ENCODE data around the gene INSIG1. TPM values are rescaled to one million over a fixed set of nuclear protein-coding genes. Genes with fewer than 3 reads are reported as not detected.

Gene INSIG1
- total RNA-seq, 1 donor from 2014 or later: 81.5 TPM

GRCh38 chr7:155318245-155318644 is 20.6 kb downstream of the INSIG1 start:
- no peak overlapping the region for H3K4me3 Mint-ChIP-seq
- peaks cover 9% of the 10 kb centered on the region for H3K36me3 Mint-ChIP-seq (ENCODE audit: low read depth)
- peaks cover 7% of the 10 kb centered on the region for H3K9me3 Mint-ChIP-seq
- no peak overlapping the region for H3K27ac Mint-ChIP-seq (ENCODE audit: unreplicated experiment)
- no peak for DNase-seq (ENCODE audit: low read depth, low spot score)
- no peak for TF ChIP-seq CTCF (conservative IDR thresholded peaks at IDR 0.05)
- peaks cover 13% of the 10 kb centered on the region for H3K27me3 Mint-ChIP-seq (ENCODE audit: low read depth)
- H3K4me1 Mint-ChIP-seq: peaks cover 6% of the 10 kb centered on the region

- peaks cover 2% of the 10 kb centered on the region for H3K9me3 Mint-ChIP-seq
- H3K27me3 Mint-ChIP-seq (ENCODE audit: low read depth): peaks cover 29% of the 10 kb centered on the region
- DNase-seq (ENCODE audit: low read depth, low spot score): no peak
- no peak overlapping the region for H3K27ac Mint-ChIP-seq (ENCODE audit: unreplicated experiment)
- no peaks in the 10 kb centered on the region for H3K36me3 Mint-ChIP-seq (ENCODE audit: low read depth)
- H3K4me3 Mint-ChIP-seq: no peak overlapping the region
- no peaks in the 10 kb centered on the region for H3K4me1 Mint-ChIP-seq
- TF ChIP-seq CTCF (conservative IDR thresholded peaks at IDR 0.05): no peak
Measured at GRCh38 chr7:155322530-155322929, 24.9 kb downstream of the INSIG1 start.

GRCh38 chr7:155323001-155323638 is 25.4 kb downstream of the INSIG1 start:
- H3K36me3 Mint-ChIP-seq (ENCODE audit: low read depth): no peaks in the 10 kb centered on the region
- H3K27me3 Mint-ChIP-seq (ENCODE audit: low read depth): peaks cover 29% of the 10 kb centered on the region
- no peaks in the 10 kb centered on the region for H3K4me1 Mint-ChIP-seq
- no peak overlapping the region for H3K4me3 Mint-ChIP-seq
- TF ChIP-seq CTCF (conservative IDR thresholded peaks at IDR 0.05): no peak
- no peak for DNase-seq (ENCODE audit: low read depth, low spot score)
- H3K27ac Mint-ChIP-seq (ENCODE audit: unreplicated experiment): no peak overlapping the region
- peaks cover 2% of the 10 kb centered on the region for H3K9me3 Mint-ChIP-seq

- Mint-ChIP-seq H3K36me3 (ENCODE audit: low read depth) (no peaks in the 10 kb centered on the region), H3K4me3 (no peak overlapping the region), H3K27ac (ENCODE audit: unreplicated experiment) (no peak overlapping the region), H3K27me3 (ENCODE audit: low read depth) (peaks cover 29% of the 10 kb centered on the region), H3K9me3 (peaks cover 2% of the 10 kb centered on the region), H3K4me1 (no peaks in the 10 kb centered on the region)
- TF ChIP-seq CTCF (conservative IDR thresholded peaks at IDR 0.05): no peak
- no peak for DNase-seq (ENCODE audit: low read depth, low spot score)
Measured at GRCh38 chr7:155324012-155324917, 26.6 kb downstream of the INSIG1 start.

- DNase-seq (ENCODE audit: low read depth, low spot score): no peak
- H3K4me3 Mint-ChIP-seq: no peak overlapping the region
- H3K27ac Mint-ChIP-seq (ENCODE audit: unreplicated experiment): no peak overlapping the region
- no peaks in the 10 kb centered on the region for H3K36me3 Mint-ChIP-seq (ENCODE audit: low read depth)
- peaks cover 23% of the 10 kb centered on the region for H3K27me3 Mint-ChIP-seq (ENCODE audit: low read depth)
- no peaks in the 10 kb centered on the region for H3K4me1 Mint-ChIP-seq
- no peak for TF ChIP-seq CTCF (conservative IDR thresholded peaks at IDR 0.05)
- no peaks in the 10 kb centered on the region for H3K9me3 Mint-ChIP-seq
Measured at GRCh38 chr7:155324918-155325235, 27.2 kb downstream of the INSIG1 start.

All from neural crest cell (in vitro differentiated cells).